IMR-90 (cell line): ENCODE data around the gene GLB1L. TPM values are rescaled to one million over a fixed set of nuclear protein-coding genes. Genes with fewer than 3 reads are reported as not detected.

Experiments used
- ATAC-seq: fragments of 200-7000 bp; cut with Tn5 transposase; 2 replicates; pipeline ENCODE4 v1.9.1; 2020; ENCODE audit warnings: low read depth, mild to moderate bottlenecking, moderate library complexity
- BruUV-seq: library from RNA; stranded (reverse); fragments of 400-500 nt; replicated peaks from 2 replicates; lab custom pipeline; 2021; lab: Mats Ljungman, UMichigan
- CTCF ChIA-PET: fragments of 300-600 bp; formaldehyde crosslinking; extraction: SDS; loops from one replicate; lab custom pipeline; 2021; ENCODE audit warnings: antibody characterized with exemption; lab: Yijun Ruan, JAX
- POLR2A ChIA-PET: fragments of 300-600 bp; sonication (Branson Sonifier 250); formaldehyde crosslinking; loops from one replicate; lab custom pipeline; 2022; ENCODE audit warnings: antibody characterized with exemption; ENCODE audit not compliant: unreplicated experiment; lab: Charles Lee
- DNase-seq: peaks from one replicate; pipeline ENCODE4 v3.0.0; 2013
- H2AFZ ChIP-seq: replicated peaks from 2 replicates; pipeline ENCODE3; 2013; ENCODE audit warnings: low read length, mild to moderate bottlenecking; ENCODE audit not compliant: poor library complexity
- H2AK5ac ChIP-seq: 2 replicates; pipeline ENCODE4 v1.6.1; 2013; ENCODE audit warnings: low read depth, low read length, inconsistent platforms
- H2AK9ac ChIP-seq: replicated peaks from 2 replicates; pipeline ENCODE3; 2013; ENCODE audit warnings: mild to moderate bottlenecking, low read depth, low read length, moderate library complexity; ENCODE audit not compliant: poor library complexity
- H2BK120ac ChIP-seq: 2 replicates; pipeline ENCODE4 v1.6.1; 2013; ENCODE audit warnings: low read depth, low read length, inconsistent platforms
- H2BK15ac ChIP-seq: 3 replicates; pipeline ENCODE4 v1.6.1; 2013; ENCODE audit warnings: low read depth, low read length, inconsistent platforms
- H2BK20ac ChIP-seq: 2 replicates; pipeline ENCODE4 v1.6.1; 2013; ENCODE audit warnings: low read depth, mild to moderate bottlenecking, inconsistent platforms, low read length, moderate library complexity
- H2BK5ac ChIP-seq: 2 replicates; pipeline ENCODE4 v1.6.1; 2013; ENCODE audit warnings: mild to moderate bottlenecking, low read depth, low read length, inconsistent platforms; ENCODE audit not compliant: poor library complexity, severe bottlenecking
- H3K14ac ChIP-seq: replicated peaks from 2 replicates; pipeline ENCODE4 v1.6.1; 2013; ENCODE audit warnings: low read depth, low read length, inconsistent platforms
- H3K18ac ChIP-seq: 2 replicates; pipeline ENCODE4 v1.6.1; 2013; ENCODE audit warnings: low read depth, low read length, control low read depth
- H3K23ac ChIP-seq: 2 replicates; pipeline ENCODE4 v1.6.1; 2013; ENCODE audit warnings: low read depth, low read length, inconsistent platforms
- H3K27ac ChIP-seq: 2 replicates; pipeline ENCODE4 v1.5.1; 2013; ENCODE audit warnings: mild to moderate bottlenecking, control low read depth, low read length; ENCODE audit not compliant: insufficient read depth
- H3K27me3 ChIP-seq: 2 replicates; pipeline ENCODE4 v1.6.1; 2013; ENCODE audit warnings: low read length; ENCODE audit not compliant: control insufficient read depth, insufficient read depth
- H3K36me3 ChIP-seq: 2 replicates; pipeline ENCODE4 v1.6.1; 2013; ENCODE audit warnings: low read length, mixed read lengths; ENCODE audit not compliant: control insufficient read depth, insufficient read depth
- H3K4ac ChIP-seq: 2 replicates; pipeline ENCODE4 v1.6.1; 2013; ENCODE audit warnings: low read depth, low read length, inconsistent platforms
- H3K4me1 ChIP-seq: 2 replicates; pipeline ENCODE4 v1.6.1; 2013; ENCODE audit warnings: low read length, mixed read lengths; ENCODE audit not compliant: control insufficient read depth, insufficient read depth
- H3K4me2 ChIP-seq: 2 replicates; pipeline ENCODE4 v1.6.1; 2013; ENCODE audit warnings: low read depth, mild to moderate bottlenecking, control low read depth, low read length, moderate library complexity
- H3K4me3 ChIP-seq: 2 replicates; pipeline ENCODE4 v1.5.1; 2013; ENCODE audit warnings: low read depth, mild to moderate bottlenecking, control low read depth, low read length, moderate library complexity; ENCODE audit not compliant: insufficient read depth
- H3K56ac ChIP-seq: 2 replicates; pipeline ENCODE4 v1.6.1; 2013; ENCODE audit warnings: low read length, inconsistent platforms; ENCODE audit not compliant: insufficient read depth; ENCODE audit errors: extremely low read depth
- H3K79me1 ChIP-seq, 2 experiments: 2 replicates each; pipeline ENCODE4 v1.6.1; 2013; ENCODE audit warnings: low read length in 2 of 2, inconsistent platforms in 1 of 2, low read depth in 1 of 2
- H3K9ac ChIP-seq: 2 replicates; pipeline ENCODE4 v1.6.1; 2013; ENCODE audit warnings: low read depth, low read length, control low read depth
- H3K9me1 ChIP-seq: 2 replicates; pipeline ENCODE4 v1.6.1; 2013; ENCODE audit warnings: low read length, inconsistent platforms; ENCODE audit not compliant: insufficient read depth
- H3K9me3 ChIP-seq: 2 replicates; pipeline ENCODE4 v1.6.1; 2013; ENCODE audit warnings: low read length; ENCODE audit not compliant: control insufficient read depth, insufficient read depth
- H4K20me1 ChIP-seq: 2 replicates; pipeline ENCODE4 v1.6.1; 2013; ENCODE audit warnings: low read length, inconsistent platforms; ENCODE audit not compliant: insufficient read depth
- H4K5ac ChIP-seq: 2 replicates; pipeline ENCODE4 v1.6.1; 2013; ENCODE audit warnings: mild to moderate bottlenecking, low read depth, low read length, control low read depth
- H4K8ac ChIP-seq, 2 experiments: 2 replicates each; pipeline ENCODE4 v1.6.1; 2013; ENCODE audit warnings: low read depth in 2 of 2, low read length in 2 of 2, control low read depth in 1 of 2, inconsistent platforms in 1 of 2
- H4K91ac ChIP-seq: 2 replicates; pipeline ENCODE4 v1.6.1; 2013; ENCODE audit warnings: low read depth, low read length, inconsistent platforms; ENCODE audit not compliant: insufficient read depth
- BHLHE40 ChIP-seq: fragments of 150-350 bp; IDR thresholded peaks from 2 replicates; pipeline ENCODE4 v1.6.1; 2016; ENCODE audit warnings: mild to moderate bottlenecking, low read depth, low read length
- CEBPB ChIP-seq: IDR thresholded peaks from 2 replicates; pipeline ENCODE4 v1.6.1; 2012; ENCODE audit warnings: low read depth, low read length, improper control_type of control experiment
- CHD1 ChIP-seq: IDR thresholded peaks from 2 replicates; pipeline ENCODE4 v1.6.1; 2012; ENCODE audit warnings: low read depth, low read length, improper control_type of control experiment
- CTCF ChIP-seq: conservative IDR thresholded peaks from 2 replicates; pipeline ENCODE4 v1.5.1; 2012; ENCODE audit warnings: mild to moderate bottlenecking, low read depth, low read length, improper control_type of control experiment
- ELK1 ChIP-seq: fragments of 150-350 bp; IDR thresholded peaks from 2 replicates; pipeline ENCODE4 v1.6.1; 2016; ENCODE audit warnings: low read depth, mild to moderate bottlenecking, low read length, moderate library complexity, borderline replicate concordance
- FOS ChIP-seq: fragments of 150-350 bp; IDR thresholded peaks from 2 replicates; pipeline ENCODE4 v1.6.1; 2016; ENCODE audit warnings: low read depth, low read length
- MAFK ChIP-seq: IDR thresholded peaks from 2 replicates; pipeline ENCODE4 v1.6.1; 2012; ENCODE audit warnings: low read depth, low read length, improper control_type of control experiment
- MAZ ChIP-seq: IDR thresholded peaks from 2 replicates; pipeline ENCODE4 v1.6.1; 2012; ENCODE audit warnings: low read depth, mild to moderate bottlenecking, low read length, improper control_type of control experiment, moderate library complexity, borderline replicate concordance
- MXI1 ChIP-seq: IDR thresholded peaks from 2 replicates; pipeline ENCODE4 v1.6.1; 2012; ENCODE audit warnings: low read depth, mild to moderate bottlenecking, low read length, moderate library complexity, borderline replicate concordance
- NFE2L2 ChIP-seq: fragments of 150-350 bp; IDR thresholded peaks from 2 replicates; pipeline ENCODE4 v1.6.1; 2016; ENCODE audit warnings: low read depth, mild to moderate bottlenecking, low read length
- POLR2A ChIP-seq: IDR thresholded peaks from 2 replicates; pipeline ENCODE4 v1.6.1; 2012; ENCODE audit warnings: mild to moderate bottlenecking, low read depth, low read length
- RAD21 ChIP-seq: IDR thresholded peaks from 2 replicates; pipeline ENCODE4 v1.6.1; 2012; ENCODE audit warnings: low read length, improper control_type of control experiment
- RCOR1 ChIP-seq: IDR thresholded peaks from 2 replicates; pipeline ENCODE4 v1.6.1; 2012; ENCODE audit warnings: mild to moderate bottlenecking, low read length, improper control_type of control experiment; ENCODE audit not compliant: insufficient replicate concordance
- RFX5 ChIP-seq: IDR thresholded peaks from 2 replicates; pipeline ENCODE4 v1.8.0; 2012; ENCODE audit warnings: low read depth, mild to moderate bottlenecking, low read length, moderate library complexity
- SMC3 ChIP-seq: fragments of 150-350 bp; IDR thresholded peaks from 2 replicates; pipeline ENCODE4 v1.6.1; 2016; ENCODE audit warnings: low read depth, mild to moderate bottlenecking, antibody characterized with exemption, low read length, moderate library complexity
- USF2 ChIP-seq: fragments of 150-350 bp; IDR thresholded peaks from 2 replicates; pipeline ENCODE4 v1.6.1; 2017; ENCODE audit warnings: mild to moderate bottlenecking, antibody characterized with exemption, low read length, low read depth
- WGBS, 2 experiments: methylation state at CpG; one replicate each; pipeline versions ENCODE4 v1.1.5 to v1.1.7; 2013; ENCODE audit warnings: missing lambda C conversion rate in 2 of 2; ENCODE audit not compliant: insufficient read length in 1 of 2; ENCODE audit errors: extremely low coverage in 2 of 2; 5-methylcytosine and 5-hydroxymethylcytosine counted together
- dilution Hi-C: fragments of 300-500 bp; cut with HindIII; formaldehyde crosslinking; loops from one replicate; pipeline ENCODE4 v1.14.3; 2018; ENCODE audit warnings: low sequenced_read_pairs; ENCODE audit not compliant: unreplicated experiment
- in situ Hi-C: fragments of 300-500 bp; cut with MboI; formaldehyde crosslinking; loops from 3 replicates; pipeline ENCODE4 v1.14.3; 2019; ENCODE audit warnings: low sequenced_read_pairs, inconsistent platforms, mixed read lengths
- intact Hi-C: fragments of 100-400 bp; cut with micrococcal nuclease; formaldehyde crosslinking; loops from 2 replicates; pipeline ENCODE4 v1.10.0; 2022
- polyA plus RNA-seq, 3 experiments: library from polyadenylated mRNA; depleted of rRNA; stranded (reverse); fragments of >200 nt; gene quantifications; 2 replicates each; pipeline ENCODE4 v1.2.3, GENCODE V29; 2012; ENCODE audit warnings: low replicate concordance in 1 of 3
- total RNA-seq: library from RNA; depleted of rRNA; stranded (reverse); fragments of >200 nt; gene quantifications from 2 replicates; pipeline ENCODE4 v1.2.3, GENCODE V29; 2012

GLB1L gene
- total and polyA plus RNA-seq, 2 of the 4 experiments (the other 2 are of a cell fraction), result 4.1 to 6.2 TPM

GRCh38 chr2:219252084-219252483 lies 6.8 kb upstream of the GLB1L start:
- H3K27me3 ChIP-seq, result peaks cover 13% of the 10 kb centered on the region
- in situ Hi-C loops, result no loop called here
- H3K27ac ChIP-seq, result no peak overlapping the region
- intact Hi-C loops, result no loop called here
- no peak overlapping the region for H3K4me3 ChIP-seq
- H2BK15ac ChIP-seq, result no peak overlapping the region
- WGBS, 2 experiments, result no CpG with 5 or more reads among the region's 5 CpGs
- H3K56ac ChIP-seq, result no peak overlapping the region
- H3K4me1 ChIP-seq, result peaks cover 40% of the 10 kb centered on the region
- H3K9ac ChIP-seq, result no peak overlapping the region
- H3K79me1 ChIP-seq, result peaks cover 8 to 20% of the 10 kb centered on the region in 2 experiments
- peaks cover 15% of the 10 kb centered on the region; the same call in 1 of the 2 replicates for H3K36me3 ChIP-seq
- ChIA-PET CTCF (no interaction called here), POLR2A (no interaction called here)
- BruUV-seq, result no TSS peak
- H2AFZ ChIP-seq, result no peak overlapping the region
- H4K8ac ChIP-seq, result no peak overlapping the region
- no peak overlapping the region; the same call in 1 of the 2 replicates for H4K91ac ChIP-seq
- dilution Hi-C loops, result no loop called here
- H2BK120ac ChIP-seq, result no peak overlapping the region
- 0 out of 2 replicates have a peak, but pooled peaks cover 8% of the 10 kb centered on the region for H4K20me1 ChIP-seq
- no peak overlapping the region for H3K4me2 ChIP-seq
- no peak overlapping the region for H3K14ac ChIP-seq
- H2BK20ac ChIP-seq, result no peak overlapping the region
- H4K5ac ChIP-seq, result no peak overlapping the region
- TF ChIP-seq ELK1 (no peak), SMC3 (no peak), RCOR1 (no peak), RFX5 (no peak), USF2 (no peak), NFE2L2 (no peak), MXI1 (no peak), CEBPB (no peak), POLR2A (no peak), MAFK (no peak), MAZ (no peak), FOS (no peak), CHD1 (no peak), RAD21 (no peak), CTCF (no peak), BHLHE40 (no peak)
- H2AK5ac ChIP-seq, result peak overlapping the region; percentile 74; the same call in 1 of the 2 replicates
- H3K9me1 ChIP-seq, result peaks cover 32% of the 10 kb centered on the region
- no peaks in the 10 kb centered on the region for H3K9me3 ChIP-seq
- no peak overlapping the region for H3K18ac ChIP-seq
- ATAC-seq (no peak), DNase-seq (no peak)
- H2BK5ac ChIP-seq, result no peak overlapping the region
- H2AK9ac ChIP-seq, result no peak overlapping the region
- no peak overlapping the region; the same call in 1 of the 2 replicates for H3K4ac ChIP-seq
- peak overlapping the region; percentile 76; the same call in 1 of the 2 replicates for H3K23ac ChIP-seq
